ES-I3 (cell line): ENCODE data around the gene MCF2L.

ENCODE experiments used
- H3K36me3 ChIP-seq: 2 replicates; pipeline ENCODE4 v1.6.1; 2013; ENCODE audit warnings: mild to moderate bottlenecking, low read length, control low read depth, moderate library complexity; ENCODE audit not compliant: insufficient read depth
- H3K4me1 ChIP-seq: 2 replicates; pipeline ENCODE4 v1.6.1; 2013; ENCODE audit warnings: mild to moderate bottlenecking, control low read depth, low read length; ENCODE audit not compliant: insufficient read depth
- H3K9ac ChIP-seq: 2 replicates; pipeline ENCODE4 v1.6.1; 2013; ENCODE audit warnings: low read depth, mild to moderate bottlenecking, low read length, moderate library complexity
- H3K9me3 ChIP-seq: 2 replicates; pipeline ENCODE4 v1.6.1; 2013; ENCODE audit warnings: mild to moderate bottlenecking, low read length, moderate library complexity; ENCODE audit not compliant: control insufficient read depth, insufficient read depth

Gene MCF2L

DNA sequence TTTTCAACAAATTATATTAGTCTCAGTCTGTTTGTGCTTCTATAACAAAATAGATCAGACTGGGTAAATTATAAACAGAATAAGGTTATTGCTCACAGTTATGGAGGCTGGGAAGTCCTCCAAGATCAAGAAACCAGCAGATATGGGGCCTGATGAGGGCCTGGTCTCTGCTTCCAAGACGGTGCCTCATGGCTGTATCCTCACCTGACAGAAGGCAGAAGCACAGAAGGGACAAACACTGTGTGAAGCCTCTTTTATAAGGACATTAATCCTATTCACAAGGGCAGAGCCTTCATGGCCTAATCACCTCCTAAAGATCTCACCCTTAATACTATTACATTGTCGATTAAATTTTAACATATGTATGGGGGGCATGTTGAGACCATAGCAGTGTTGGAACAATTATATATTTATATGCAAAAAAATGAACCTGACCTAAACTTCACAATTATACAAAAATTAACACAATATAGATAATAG is 166.3 kb downstream of the MCF2L start:
- no peaks in the 10 kb centered on the region for H3K4me1 ChIP-seq

DNA sequence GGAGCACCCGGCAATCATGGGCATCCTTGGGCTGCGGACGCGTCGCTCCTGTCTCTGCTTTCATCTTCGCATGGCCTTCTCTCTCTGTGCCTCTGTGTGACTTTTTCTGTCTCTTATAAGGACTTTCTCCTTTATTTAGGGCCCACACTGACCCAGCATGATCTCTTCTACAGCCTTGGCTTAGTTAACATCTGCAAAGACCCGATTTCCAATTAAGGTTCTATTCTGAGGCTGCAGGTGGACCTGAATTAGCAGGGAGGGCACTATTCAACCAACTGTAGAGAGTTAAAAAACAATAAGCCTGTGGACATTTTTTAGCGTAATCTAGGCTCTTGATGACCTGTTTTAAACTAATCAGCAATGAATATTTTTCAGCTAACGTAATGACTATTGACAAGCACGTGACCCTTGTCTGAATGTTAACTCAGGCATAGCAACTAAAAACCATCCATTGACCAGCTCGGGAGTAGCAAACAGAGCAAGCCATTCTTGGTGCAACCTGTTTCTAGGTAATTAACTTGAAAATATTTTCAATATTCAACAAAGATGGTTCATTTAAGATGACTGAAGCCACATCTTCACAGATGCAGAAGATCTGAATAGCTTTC is 168.8 kb downstream of the MCF2L start:
- Histone ChIP-seq H3K4me1 (no peaks in the 10 kb centered on the region), H3K9me3 (no peaks in the 10 kb centered on the region), H3K9ac (no peak overlapping the region), H3K36me3 (no peaks in the 10 kb centered on the region)

More for the DNA sequence above, 166.3 kb downstream of the MCF2L start:
- Histone ChIP-seq H3K9ac (no peak overlapping the region), H3K36me3 (no peaks in the 10 kb centered on the region), H3K9me3 (no peaks in the 10 kb centered on the region)

DNA sequence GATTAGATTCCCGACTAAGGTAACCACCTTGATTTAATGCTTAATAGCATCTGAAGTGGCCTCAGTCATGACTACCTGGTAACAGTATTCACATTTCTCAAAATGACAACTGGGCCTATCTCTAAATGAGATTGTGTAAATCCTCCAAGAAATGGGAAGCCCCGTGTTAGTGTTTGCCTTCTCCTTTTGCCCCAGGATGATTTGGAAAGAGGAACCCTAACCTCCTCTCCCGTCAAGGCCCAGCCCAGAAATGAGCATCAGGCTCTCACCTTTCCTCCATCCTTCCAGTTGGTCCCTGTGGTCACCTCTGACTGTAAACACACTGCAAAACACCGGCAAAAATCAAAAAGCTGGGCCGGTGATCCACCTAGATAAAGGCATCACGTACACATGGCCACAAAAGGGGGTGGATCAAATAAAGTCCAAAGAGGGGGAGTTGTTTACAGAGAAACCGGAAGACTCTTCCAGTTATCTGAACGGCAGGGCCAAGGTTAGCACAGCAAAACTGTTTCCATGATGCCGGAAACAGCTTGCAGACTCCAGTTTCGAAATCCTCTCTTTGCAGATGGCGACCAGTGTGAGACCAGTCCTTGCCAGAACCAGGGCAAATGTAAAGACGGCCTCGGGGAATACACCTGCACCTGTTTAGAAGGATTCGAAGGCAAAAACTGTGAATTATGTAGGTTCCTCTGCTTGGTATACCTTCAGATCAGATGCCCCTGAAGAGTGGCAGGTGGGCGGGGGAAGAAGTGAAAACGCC is 170.0 kb downstream of the MCF2L start:
- no peak overlapping the region for H3K9ac ChIP-seq
- no peaks in the 10 kb centered on the region for H3K4me1 ChIP-seq
- no peaks in the 10 kb centered on the region for H3K9me3 ChIP-seq
- no peaks in the 10 kb centered on the region for H3K36me3 ChIP-seq

DNA sequence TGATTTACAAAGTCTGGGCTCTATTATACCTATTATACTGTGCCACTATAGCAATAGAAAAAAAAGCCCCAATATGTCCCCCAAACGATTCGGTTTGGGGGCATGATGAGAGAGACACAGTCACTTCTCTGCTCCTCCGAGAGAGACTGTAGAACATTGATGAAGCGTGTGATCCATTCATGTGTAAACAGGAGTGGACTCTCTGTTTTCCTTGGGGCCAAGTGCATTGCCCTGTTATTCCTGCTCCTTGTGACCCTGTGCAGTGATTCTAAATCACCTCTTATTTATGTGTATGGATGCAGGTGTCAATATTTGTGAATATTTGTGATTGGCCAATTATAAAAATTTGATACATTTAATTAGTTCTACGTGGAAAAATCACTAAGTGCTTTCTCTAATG is 170.6 kb downstream of the MCF2L start:
- H3K4me1 ChIP-seq = no peaks in the 10 kb centered on the region
- H3K9ac ChIP-seq = no peak overlapping the region
- no peaks in the 10 kb centered on the region for H3K36me3 ChIP-seq
- no peaks in the 10 kb centered on the region for H3K9me3 ChIP-seq

DNA sequence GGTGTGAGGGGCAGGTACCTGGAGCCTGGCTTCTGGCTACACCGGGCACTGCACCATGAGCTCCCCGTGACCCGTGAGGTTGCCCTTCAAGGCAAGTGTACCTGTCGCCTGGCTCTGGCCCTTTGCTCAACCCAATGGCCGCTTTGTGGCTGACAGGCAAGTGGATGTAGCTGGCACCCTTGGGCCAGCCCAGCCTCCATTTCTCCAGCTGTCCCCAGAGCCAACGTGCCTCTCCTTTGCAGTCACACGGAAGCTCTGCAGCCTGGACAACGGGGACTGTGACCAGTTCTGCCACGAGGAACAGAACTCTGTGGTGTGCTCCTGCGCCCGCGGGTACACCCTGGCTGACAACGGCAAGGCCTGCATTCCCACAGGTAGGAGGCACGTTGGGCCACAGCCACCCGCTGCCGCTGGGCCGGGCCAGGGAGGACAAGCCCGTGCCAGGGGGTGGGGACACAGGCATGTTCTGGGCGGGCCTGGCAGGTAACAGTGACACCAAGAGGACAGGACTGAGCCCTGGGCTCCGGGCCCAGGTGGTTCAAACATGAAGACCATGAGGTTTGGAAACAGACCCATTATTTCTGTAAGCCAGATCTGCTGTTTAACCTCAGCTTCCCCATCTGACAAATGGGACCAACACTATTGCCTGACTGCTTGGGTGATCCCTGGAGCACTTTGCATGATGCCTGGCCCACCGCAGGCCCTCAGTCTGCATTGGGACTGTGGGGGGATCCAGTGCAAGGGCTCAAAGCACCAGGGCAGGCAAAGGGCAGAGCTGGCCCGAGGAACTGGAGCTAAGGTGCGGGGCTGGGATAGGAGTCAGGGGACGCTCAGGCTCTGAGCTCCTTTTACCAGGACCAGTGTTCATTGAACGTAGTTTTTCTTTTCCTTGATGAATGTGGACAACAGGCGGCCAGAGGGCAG is 171.9 kb downstream of the MCF2L start:
- Histone ChIP-seq H3K4me1 (no peaks in the 10 kb centered on the region), H3K36me3 (no peaks in the 10 kb centered on the region), H3K9me3 (no peaks in the 10 kb centered on the region), H3K9ac (no peak overlapping the region)

DNA sequence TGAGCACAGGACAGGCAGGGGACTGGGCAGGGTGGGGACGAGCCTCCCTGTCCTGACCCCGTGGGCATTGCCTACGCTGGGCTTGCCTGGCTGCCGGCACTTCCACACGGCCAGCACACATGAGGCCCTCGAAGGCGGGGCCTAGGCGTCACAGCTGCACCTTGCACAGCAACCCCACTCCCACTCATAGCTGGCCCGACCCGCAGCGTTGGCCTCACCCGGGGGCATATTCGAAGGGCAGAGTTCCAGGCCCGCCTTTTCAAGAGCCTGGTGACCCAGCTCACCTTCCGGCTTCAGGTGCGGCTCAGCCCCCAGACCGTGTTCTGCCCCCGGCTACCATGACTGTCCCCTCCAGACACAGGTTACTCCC is 172.6 kb downstream of the MCF2L start:
- Histone ChIP-seq H3K4me1 (no peaks in the 10 kb centered on the region), H3K9me3 (no peaks in the 10 kb centered on the region), H3K9ac (no peak overlapping the region), H3K36me3 (no peaks in the 10 kb centered on the region)

DNA sequence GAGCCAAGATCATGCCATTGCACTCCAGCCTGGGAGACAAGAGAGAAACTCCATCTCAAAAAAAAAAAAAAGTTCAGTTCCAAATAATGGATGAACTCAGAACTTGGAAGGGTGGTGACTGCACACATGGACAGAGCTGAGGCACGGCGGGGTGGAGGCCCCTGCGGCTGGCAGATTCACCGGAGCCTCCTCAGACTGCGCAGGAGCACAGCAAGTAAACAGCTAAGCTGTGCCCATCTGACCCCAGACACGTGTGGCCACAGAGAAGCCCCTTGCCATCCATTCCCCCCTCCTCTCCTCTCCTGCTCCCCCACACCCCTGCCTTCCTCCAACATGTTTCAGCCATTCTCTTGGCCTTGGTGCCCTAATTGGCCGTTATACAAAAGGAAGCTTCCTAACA is 173.9 kb downstream of the MCF2L start:
- Histone ChIP-seq H3K9ac (no peak overlapping the region), H3K36me3 (no peaks in the 10 kb centered on the region), H3K9me3 (no peaks in the 10 kb centered on the region), H3K4me1 (no peaks in the 10 kb centered on the region)

DNA sequence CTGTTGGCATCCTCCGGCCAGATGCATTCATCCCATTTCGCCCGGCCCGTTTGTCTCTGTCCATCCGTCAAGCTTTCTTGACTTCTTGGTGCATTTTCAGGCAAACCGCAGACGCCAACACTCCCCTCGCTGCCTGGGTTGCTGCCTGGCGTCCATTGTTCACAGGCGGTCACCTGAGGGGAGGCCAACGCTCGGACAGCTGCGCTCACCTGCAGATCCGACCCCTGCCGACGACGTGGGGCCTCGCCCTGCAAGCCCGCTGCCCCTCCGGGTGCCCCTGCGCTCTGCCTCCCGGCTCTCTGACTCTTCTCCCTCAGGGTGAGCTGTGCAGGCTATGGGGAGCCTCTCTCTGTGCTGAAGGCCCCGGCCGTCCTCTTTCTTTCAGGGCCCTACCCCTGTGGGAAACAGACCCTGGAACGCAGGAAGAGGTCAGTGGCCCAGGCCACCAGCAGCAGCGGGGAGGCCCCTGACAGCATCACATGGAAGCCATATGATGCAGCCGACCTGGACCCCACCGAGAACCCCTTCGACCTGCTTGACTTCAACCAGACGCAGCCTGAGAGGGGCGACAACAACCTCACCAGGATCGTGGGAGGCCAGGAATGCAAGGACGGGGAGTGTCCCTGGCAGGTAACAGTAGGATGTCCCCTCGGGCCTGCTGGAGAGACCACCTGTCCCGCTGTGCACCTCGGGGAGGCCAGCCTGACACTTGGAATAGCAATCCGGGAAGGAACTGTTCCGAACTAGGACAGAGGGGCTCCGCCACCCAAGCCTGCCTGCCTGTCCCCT is 174.6 kb downstream of the MCF2L start:
- H3K4me1 ChIP-seq = no peaks in the 10 kb centered on the region
- H3K36me3 ChIP-seq = no peaks in the 10 kb centered on the region
- H3K9me3 ChIP-seq = no peaks in the 10 kb centered on the region
- H3K9ac ChIP-seq = no peak overlapping the region

DNA sequence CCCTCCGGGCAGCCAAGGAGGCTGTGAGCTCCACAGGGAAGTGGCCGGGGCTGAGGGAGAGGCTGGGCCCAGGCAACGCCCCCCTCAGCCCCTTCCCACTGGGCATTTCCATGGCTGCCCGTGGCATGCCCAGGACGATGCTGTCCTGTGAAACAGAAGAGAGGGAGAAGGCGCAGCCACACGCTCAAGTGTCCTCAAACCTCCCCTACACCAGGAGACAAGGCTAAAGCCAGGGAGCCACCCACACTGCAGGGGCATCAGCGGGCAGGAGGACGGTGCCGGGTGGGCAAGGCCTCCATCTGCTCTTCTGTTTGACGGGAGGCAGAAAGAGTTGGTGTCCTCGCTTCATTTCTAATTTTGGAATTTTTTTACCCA is 175.2 kb downstream of the MCF2L start:
- H3K9ac ChIP-seq = no peak overlapping the region
- H3K4me1 ChIP-seq = no peaks in the 10 kb centered on the region
- no peaks in the 10 kb centered on the region for H3K9me3 ChIP-seq
- H3K36me3 ChIP-seq = no peaks in the 10 kb centered on the region

DNA sequence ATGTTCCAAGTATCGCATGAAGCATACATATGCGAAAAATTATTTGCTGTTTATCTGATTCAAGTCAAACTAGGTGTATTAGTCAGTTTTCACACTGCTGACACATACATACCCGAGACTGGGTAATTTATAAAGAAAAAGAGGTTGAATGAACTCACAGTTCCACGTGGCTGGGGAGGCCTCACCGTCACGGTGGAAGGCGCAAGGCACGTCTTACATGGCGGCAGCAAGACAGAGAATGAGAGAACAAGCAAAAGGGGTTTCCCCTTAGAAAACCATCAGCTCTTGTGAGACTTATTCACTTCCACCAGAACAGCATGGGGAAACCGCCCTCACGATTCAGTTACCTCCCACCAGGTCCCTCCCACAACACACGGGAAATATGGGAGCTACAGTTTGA is 176.5 kb downstream of the MCF2L start:
- H3K9ac ChIP-seq = no peak overlapping the region
- H3K36me3 ChIP-seq = no peaks in the 10 kb centered on the region
- no peaks in the 10 kb centered on the region for H3K9me3 ChIP-seq
- H3K4me1 ChIP-seq = no peaks in the 10 kb centered on the region

DNA sequence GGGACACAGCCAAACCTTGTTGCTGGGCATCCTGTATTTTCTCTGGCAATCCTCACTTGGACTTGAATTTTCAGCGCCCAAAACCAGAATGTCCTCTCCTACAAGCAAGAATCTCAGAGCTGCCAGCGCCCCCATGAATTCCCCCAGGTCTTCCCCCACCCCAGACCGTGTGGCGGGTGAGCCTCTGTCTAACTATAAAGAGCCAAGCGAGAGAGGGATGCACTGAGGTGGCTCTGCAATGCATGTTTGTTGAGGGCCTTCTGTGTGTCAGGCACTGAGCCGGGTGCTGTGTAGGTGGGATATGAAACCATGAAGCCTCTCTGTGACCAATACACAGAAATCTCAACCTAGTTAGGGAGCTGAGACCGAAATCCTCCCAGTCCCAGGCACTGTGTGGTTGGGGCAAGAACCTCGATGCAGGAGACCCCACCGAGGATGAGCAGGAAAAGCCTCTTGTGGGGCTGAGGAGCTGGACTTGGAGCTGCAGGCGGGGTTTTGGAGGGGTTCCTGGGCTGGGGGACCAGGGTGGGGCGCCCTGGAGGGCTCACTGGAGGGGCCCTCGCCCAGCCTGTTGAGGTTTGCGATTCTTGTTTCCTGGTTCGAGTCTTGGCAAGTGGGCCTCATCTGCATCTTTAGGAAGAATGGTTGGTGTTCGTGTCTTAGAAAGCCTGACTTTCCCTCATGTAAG is 177.0 kb downstream of the MCF2L start:
- Histone ChIP-seq H3K4me1 (no peaks in the 10 kb centered on the region), H3K36me3 (no peaks in the 10 kb centered on the region), H3K9me3 (no peaks in the 10 kb centered on the region), H3K9ac (no peak overlapping the region)

DNA sequence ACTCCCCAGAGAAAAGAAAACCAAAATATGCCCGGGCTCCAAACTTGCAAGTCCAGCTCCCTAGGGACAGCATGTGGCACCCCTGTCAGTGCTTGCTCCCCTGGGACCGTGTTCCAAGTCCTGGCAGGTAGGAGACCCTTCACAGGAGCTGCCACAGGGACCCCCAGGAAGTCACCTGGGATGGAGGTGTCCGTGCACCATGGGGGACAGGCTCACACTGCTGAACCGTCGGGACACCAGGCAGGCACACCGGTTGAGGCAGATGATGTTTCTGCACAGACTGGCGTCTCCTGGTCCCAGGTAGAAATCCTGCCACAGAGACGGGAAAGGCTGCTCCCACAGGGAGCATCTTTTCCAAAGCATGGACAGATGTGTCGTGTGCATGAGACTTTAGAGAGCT is 177.7 kb downstream of the MCF2L start:
- Histone ChIP-seq H3K36me3 (no peaks in the 10 kb centered on the region), H3K9me3 (no peaks in the 10 kb centered on the region), H3K9ac (no peak overlapping the region), H3K4me1 (no peaks in the 10 kb centered on the region)

DNA sequence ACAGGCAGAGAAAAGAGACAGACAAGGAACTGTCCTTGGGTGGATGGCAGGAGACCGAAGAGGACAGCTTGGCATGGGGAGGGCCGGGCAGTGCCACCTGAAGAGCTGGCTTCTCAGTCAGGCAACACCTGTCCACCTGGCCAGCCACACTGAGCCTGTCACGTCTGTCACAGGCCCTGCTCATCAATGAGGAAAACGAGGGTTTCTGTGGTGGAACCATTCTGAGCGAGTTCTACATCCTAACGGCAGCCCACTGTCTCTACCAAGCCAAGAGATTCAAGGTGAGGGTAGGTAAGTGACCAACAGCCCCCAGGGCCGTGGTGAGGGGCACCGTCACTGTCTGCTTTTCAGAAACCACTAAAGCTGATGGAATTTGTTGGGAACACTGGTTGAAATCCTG is 178.2 kb downstream of the MCF2L start:
- H3K4me1 ChIP-seq = peaks cover 2% of the 10 kb centered on the region
- H3K9me3 ChIP-seq = no peaks in the 10 kb centered on the region
- no peak overlapping the region for H3K9ac ChIP-seq
- no peaks in the 10 kb centered on the region for H3K36me3 ChIP-seq

DNA sequence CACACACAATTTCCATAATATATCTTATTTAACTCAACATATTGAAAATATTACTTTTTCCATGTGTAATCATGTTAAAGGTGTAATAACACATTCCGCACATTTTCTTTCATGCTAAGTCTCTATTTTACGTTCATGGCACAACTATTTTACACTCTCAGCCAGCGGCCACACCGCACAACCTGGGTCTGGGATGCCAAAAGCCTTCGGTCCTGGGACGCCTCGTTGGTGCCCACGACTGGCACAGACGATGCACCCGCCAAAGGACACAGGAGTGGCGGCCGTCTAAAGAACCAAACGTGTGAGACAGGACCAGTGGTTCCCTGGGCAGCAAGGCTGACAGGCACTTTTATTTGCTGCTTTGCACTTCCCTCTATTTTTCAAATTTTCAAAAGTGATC is 179.4 kb downstream of the MCF2L start:
- Histone ChIP-seq H3K4me1 (peaks cover 6% of the 10 kb centered on the region), H3K9me3 (no peaks in the 10 kb centered on the region), H3K36me3 (no peaks in the 10 kb centered on the region), H3K9ac (no peak overlapping the region)
